ENCODE results near the gene SLC27A5.
"Not testable (repeated sequence)": the region's sequence is repeated elsewhere in the genome, so short reads cannot be mapped to it uniquely, and the experiment has no call there.

The SLC27A5 gene

GRCh38 chr19:58476498-58477015, 35.2 kb downstream of the SLC27A5 start:
- intact Hi-C loops (cut with DNase I): no loop called here
- peak in 4 of 42 donors; percentile 12 to 58 (median 35) for DNase-seq

- intact Hi-C loops (cut with DNase I): no loop called here
- DNase-seq: peak; percentile 95 to 99 (median 98)
Observed at GRCh38 chr19:58475714-58476497, 35.9 kb downstream of the SLC27A5 start, which contains the start of gene ZNF446. ZNF446 (plus strand) TSS chr19:58476352; CDS start chr19:58477219, 867 bp downstream.

GRCh38 chr19:58474997-58475713, 36.6 kb downstream of the SLC27A5 start:
- intact Hi-C loops (cut with DNase I): no loop called here
- DNase-seq: no peak

GRCh38 chr19:58474291-58474996, 37.3 kb downstream of the SLC27A5 start:
- no peak for DNase-seq
- intact Hi-C loops (cut with DNase I): no loop called here

- intact Hi-C loops (cut with DNase I): no loop called here
- no peak for DNase-seq
Observed at GRCh38 chr19:58473775-58474174, 38.0 kb downstream of the SLC27A5 start.

GRCh38 chr19:58471736-58472135, 40.1 kb downstream of the SLC27A5 start:
- no peak for DNase-seq
- intact Hi-C loops (cut with DNase I): no loop called here

GRCh38 chr19:58470837-58471543, 40.8 kb downstream of the SLC27A5 start:
- intact Hi-C loops (cut with DNase I); DNase-seq: not testable (repeated sequence)

GRCh38 chr19:58469241-58470013, 42.4 kb downstream of the SLC27A5 start:
- no peak for DNase-seq
- intact Hi-C loops (cut with DNase I): no loop called here

GRCh38 chr19:58468216-58468839, 43.5 kb downstream of the SLC27A5 start:
- intact Hi-C loops (cut with DNase I): no loop called here
- no peak for DNase-seq

GRCh38 chr19:58466760-58467589, 44.8 kb downstream of the SLC27A5 start, which contains the start of gene ZNF324:
ZNF324 (plus strand) TSS chr19:58467080; CDS start chr19:58469186, 2,106 bp downstream.
- intact Hi-C loops (cut with DNase I): no loop called here
- DNase-seq: peak; percentile 97 to 100 (median 99)

GRCh38 chr19:58466089-58466759, 45.6 kb downstream of the SLC27A5 start:
- DNase-seq: no peak
- intact Hi-C loops (cut with DNase I): no loop called here

- intact Hi-C loops (cut with DNase I): no loop called here
- DNase-seq: peak in 1 of 42 donors; percentile 24
Observed at GRCh38 chr19:58460039-58460438, 51.8 kb downstream of the SLC27A5 start.

- no peak for DNase-seq
- intact Hi-C loops (cut with DNase I): no loop called here
Observed at GRCh38 chr19:58456111-58456510, 55.7 kb downstream of the SLC27A5 start.

GRCh38 chr19:58455306-58455705, 56.5 kb downstream of the SLC27A5 start:
- intact Hi-C loops (cut with DNase I): no loop called here
- DNase-seq: no peak

GRCh38 chr19:58453743-58454142, 58.0 kb downstream of the SLC27A5 start:
- no peak for DNase-seq
- intact Hi-C loops (cut with DNase I): no loop called here

Data from head of caudate nucleus (tissue), 42 donors.